K562 (cell line): Measurements from ENCODE around the gene DET1. TPM values are rescaled to one million over a fixed set of nuclear protein-coding genes. Genes with fewer than 3 reads are reported as not detected.

Source experiments
- ARID2 ChIP-seq: fragments of 450-650 bp; IDR thresholded peaks from 2 replicates; pipeline ENCODE4 v1.6.1; 2017; ENCODE audit warnings: antibody characterized with exemption, mild to moderate bottlenecking
- ATF7 ChIP-seq: fragments of 450-650 bp; IDR thresholded peaks from 2 replicates; pipeline ENCODE4 v1.7.1; 2014; ENCODE audit warnings: mild to moderate bottlenecking, moderate library complexity
- BHLHE40 ChIP-seq: IDR thresholded peaks from 2 replicates; pipeline ENCODE4 v1.6.1; 2011; ENCODE audit warnings: low read length, improper control_type of control experiment
- FOSL1 ChIP-seq: fragments of 200-800 bp; sonication (Bioruptor generic); conservative IDR thresholded peaks from 2 replicates; pipeline ENCODE4 v1.6.1; 2016; ENCODE audit warnings: missing genetic modification characterization, missing compliant biosample characterization
- JUND ChIP-seq, 2 experiments: IDR thresholded peaks; 2 replicates in 1 of 2; 3 replicates in 1 of 2; pipeline ENCODE4 v1.6.1; 2011; ENCODE audit warnings: borderline replicate concordance in 2 of 2, low read depth in 2 of 2, low read length in 2 of 2, improper control_type of control experiment in 1 of 2, missing biosample characterization in 1 of 2, missing genetic modification characterization in 1 of 2, missing genetic modification reagents in 1 of 2
- MITF ChIP-seq: IDR thresholded peaks from 2 replicates; pipeline ENCODE4 v1.6.1; 2014; ENCODE audit warnings: antibody characterized with exemption
- MNT ChIP-seq, 2 experiments: fragments of 450-650 bp; conservative IDR thresholded peaks; 2 replicates each; pipeline ENCODE4 v1.6.1; 2017; ENCODE audit warnings: mild to moderate bottlenecking in 2 of 2, moderate library complexity in 2 of 2
- RAD51 ChIP-seq: fragments of 450-650 bp; IDR thresholded peaks from 2 replicates; pipeline ENCODE4 v1.7.1; 2016; ENCODE audit warnings: low read depth, mild to moderate bottlenecking, borderline replicate concordance
- TCFL5 ChIP-seq: fragments of 250-450 bp; sonication (Bioruptor Pico); conservative IDR thresholded peaks from 2 replicates; pipeline ENCODE4 v1.6.1; 2021; ENCODE audit warnings: mild to moderate bottlenecking, moderate library complexity, matching md5 sums
- ZNF239 ChIP-seq: fragments of 250-450 bp; sonication (Bioruptor Pico); IDR thresholded peaks from 2 replicates; pipeline ENCODE4 v1.4.0; 2020; ENCODE audit warnings: mild to moderate bottlenecking
- ZNF830 ChIP-seq: fragments of 250-450 bp; sonication (Bioruptor Pico); IDR thresholded peaks from 2 replicates; pipeline ENCODE4 v1.5.0; 2021; ENCODE audit warnings: mild to moderate bottlenecking
- polyA plus RNA-seq, 8 experiments: library from polyadenylated mRNA; depleted of rRNA in 4 of 8; stranded (reverse) in 5 of 8; unstranded in 3 of 8; fragments of >200 nt; fragmentation: Nextera tagmentation in 2 of 8; fragmentation: Illumina TruSeq in 1 of 8; extraction: Ambion mirVana in 2 of 8; extraction: Trizol in 1 of 8; gene quantifications; 2 replicates each; pipeline versions ENCODE4 v1.2.1 to v1.2.3, GENCODE V29; 2011 to 2014; ENCODE audit warnings: inconsistent platforms in 1 of 8, missing spikeins in 1 of 8
- total RNA-seq, 7 experiments: library from RNA; depleted of rRNA in 6 of 7; stranded (reverse); fragments of >200 nt in 6 of 7; fragmentation: Illumina TruSeq in 2 of 7; extraction: Trizol in 2 of 7; gene quantifications; 2 replicates each; pipeline versions ENCODE4 v1.2.1 to v1.2.3, GENCODE V29; 2011 to 2021; ENCODE audit warnings: low replicate concordance in 1 of 7
- TF ChIP-seq, protein P1 (sequence below): fragments of 450-650 bp; formaldehyde crosslinking; IDR thresholded peaks from 2 replicates; pipeline ENCODE4 v1.4.0; 2022; ENCODE audit warnings: missing genetic modification characterization
- TF ChIP-seq, protein P2 (sequence below): sonication (generic); formaldehyde crosslinking; IDR thresholded peaks from 2 replicates; pipeline ENCODE4 v1.8.1; 2023; ENCODE audit warnings: mild to moderate bottlenecking, missing genetic modification reagents
- TF ChIP-seq, protein P3 (sequence below): fragments of 450-650 bp; formaldehyde crosslinking; IDR thresholded peaks from 2 replicates; pipeline ENCODE4 v1.4.0; 2020; ENCODE audit warnings: mild to moderate bottlenecking, mixed read lengths

The DET1 gene
- total and polyA plus RNA-seq, 9 of the 15 experiments (the other 6 are each of a cell fraction or from before 2014, with no cell fraction given): 4.2 to 8.1 (median 6.0) TPM

GRCh38 chr15:88476635-88477060 is 69.8 kb downstream of the DET1 start (continued):
- TF ChIP-seq MNT (conservative IDR thresholded peaks at IDR 0.05): 0 out of 4 replicates have a peak, but pooled peaks have one; percentile 28 to 32
- TF ChIP-seq, protein P1, sequence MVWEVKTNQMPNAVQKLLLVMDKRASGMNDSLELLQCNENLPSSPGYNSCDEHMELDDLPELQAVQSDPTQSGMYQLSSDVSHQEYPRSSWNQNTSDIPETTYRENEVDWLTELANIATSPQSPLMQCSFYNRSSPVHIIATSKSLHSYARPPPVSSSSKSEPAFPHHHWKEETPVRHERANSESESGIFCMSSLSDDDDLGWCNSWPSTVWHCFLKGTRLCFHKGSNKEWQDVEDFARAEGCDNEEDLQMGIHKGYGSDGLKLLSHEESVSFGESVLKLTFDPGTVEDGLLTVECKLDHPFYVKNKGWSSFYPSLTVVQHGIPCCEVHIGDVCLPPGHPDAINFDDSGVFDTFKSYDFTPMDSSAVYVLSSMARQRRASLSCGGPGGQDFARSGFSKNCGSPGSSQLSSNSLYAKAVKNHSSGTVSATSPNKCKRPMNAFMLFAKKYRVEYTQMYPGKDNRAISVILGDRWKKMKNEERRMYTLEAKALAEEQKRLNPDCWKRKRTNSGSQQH (CRISPR knock-in tag): 0 out of 2 replicates have a peak, but pooled peaks have one; percentile 31
- TF ChIP-seq JUND (IDR thresholded peaks at IDR 0.05; ENCODE audit: borderline replicate concordance, low read depth, low read length): 0 out of 2 replicates have a peak, but pooled peaks have one; percentile 29
- TF ChIP-seq JUND (tag; IDR thresholded peaks at IDR 0.05; ENCODE audit: borderline replicate concordance, low read depth, low read length): no peak
- TF ChIP-seq BHLHE40: peak; percentile 99
- TF ChIP-seq ZNF239: no peak
- no peak for TF ChIP-seq TCFL5 (CRISPR knock-in tag)
- no peak for TF ChIP-seq ZNF830 (CRISPR knock-in tag)
- peak; percentile 66; the same call in 1 of the 2 replicates for TF ChIP-seq RAD51
- TF ChIP-seq ARID2: peak; percentile 57; the same call in 1 of the 2 replicates
- TF ChIP-seq FOSL1 (tag): 0 out of 2 replicates have a peak, but pooled peaks have one; percentile 21
- TF ChIP-seq MITF: peak; percentile 96
- TF ChIP-seq, protein P2, sequence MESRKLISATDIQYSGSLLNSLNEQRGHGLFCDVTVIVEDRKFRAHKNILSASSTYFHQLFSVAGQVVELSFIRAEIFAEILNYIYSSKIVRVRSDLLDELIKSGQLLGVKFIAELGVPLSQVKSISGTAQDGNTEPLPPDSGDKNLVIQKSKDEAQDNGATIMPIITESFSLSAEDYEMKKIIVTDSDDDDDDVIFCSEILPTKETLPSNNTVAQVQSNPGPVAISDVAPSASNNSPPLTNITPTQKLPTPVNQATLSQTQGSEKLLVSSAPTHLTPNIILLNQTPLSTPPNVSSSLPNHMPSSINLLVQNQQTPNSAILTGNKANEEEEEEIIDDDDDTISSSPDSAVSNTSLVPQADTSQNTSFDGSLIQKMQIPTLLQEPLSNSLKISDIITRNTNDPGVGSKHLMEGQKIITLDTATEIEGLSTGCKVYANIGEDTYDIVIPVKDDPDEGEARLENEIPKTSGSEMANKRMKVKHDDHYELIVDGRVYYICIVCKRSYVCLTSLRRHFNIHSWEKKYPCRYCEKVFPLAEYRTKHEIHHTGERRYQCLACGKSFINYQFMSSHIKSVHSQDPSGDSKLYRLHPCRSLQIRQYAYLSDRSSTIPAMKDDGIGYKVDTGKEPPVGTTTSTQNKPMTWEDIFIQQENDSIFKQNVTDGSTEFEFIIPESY (CRISPR knock-in tag): peak; percentile 87
- TF ChIP-seq, protein P3, sequence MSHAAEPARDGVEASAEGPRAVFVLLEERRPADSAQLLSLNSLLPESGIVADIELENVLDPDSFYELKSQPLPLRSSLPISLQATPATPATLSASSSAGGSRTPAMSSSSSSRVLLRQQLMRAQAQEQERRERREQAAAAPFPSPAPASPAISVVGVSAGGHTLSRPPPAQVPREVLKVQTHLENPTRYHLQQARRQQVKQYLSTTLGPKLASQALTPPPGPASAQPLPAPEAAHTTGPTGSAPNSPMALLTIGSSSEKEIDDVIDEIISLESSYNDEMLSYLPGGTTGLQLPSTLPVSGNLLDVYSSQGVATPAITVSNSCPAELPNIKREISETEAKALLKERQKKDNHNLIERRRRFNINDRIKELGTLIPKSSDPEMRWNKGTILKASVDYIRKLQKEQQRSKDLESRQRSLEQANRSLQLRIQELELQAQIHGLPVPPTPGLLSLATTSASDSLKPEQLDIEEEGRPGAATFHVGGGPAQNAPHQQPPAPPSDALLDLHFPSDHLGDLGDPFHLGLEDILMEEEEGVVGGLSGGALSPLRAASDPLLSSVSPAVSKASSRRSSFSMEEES: peak; percentile 72
- TF ChIP-seq ATF7: no peak
